Stomach (tissue), 9 donors: ENCODE measurements around the gene OR2L2. TPM values are rescaled to one million over a fixed set of nuclear protein-coding genes. Genes with fewer than 3 reads are reported as not detected.
"Not testable (repeated sequence)": the region's sequence is repeated elsewhere in the genome, so short reads cannot be mapped to it uniquely, and the experiment has no call there.

Source experiments
- DNase-seq, 2 donors: peaks; one replicate each; pipeline versions ENCODE4 v3.0.0 to v3.0.0-alpha.2; 2013 to 2019
- H3K27ac ChIP-seq, 5 donors: fragments of 200-600 bp in 4 of 5; sonication (generic) in 4 of 5; one replicate each; pipeline ENCODE4 v1.5.1; 2013 to 2019; ENCODE audit warnings: mild to moderate bottlenecking in 1 of 5, moderate library complexity in 1 of 5
- H3K27me3 ChIP-seq, 3 donors: fragments of 200-600 bp; sonication (generic); one replicate each; pipeline ENCODE4 v1.5.1; 2017 to 2019; ENCODE audit warnings: mixed run types in 1 of 3
- H3K36me3 ChIP-seq, 4 donors: fragments of 200-600 bp; sonication (generic); 1 replicate in 3 of 4; 2 replicates in 1 of 4; pipeline ENCODE4 v1.5.1; 2016 to 2019
- H3K4me1 ChIP-seq, 4 donors: fragments of 200-600 bp; sonication (generic); one replicate each; pipeline ENCODE4 v1.5.1; 2016 to 2019
- H3K4me3 ChIP-seq, 4 donors: fragments of 200-600 bp; sonication (generic) in 3 of 4; one replicate each; pipeline ENCODE4 v1.5.1; 2016 to 2019; ENCODE audit warnings: mild to moderate bottlenecking in 1 of 4
- H3K9me3 ChIP-seq, 4 donors: fragments of 200-600 bp; sonication (generic); one replicate each; pipeline ENCODE4 v1.5.1; 2016 to 2019
- CTCF ChIP-seq, 7 experiments: fragments of 450-650 bp in 4 of 7; fragments of 200-600 bp in 3 of 7; sonication (generic) in 3 of 7; IDR thresholded peaks; one replicate each; pipeline ENCODE4 v1.5.1; 2016 to 2019; ENCODE audit warnings: antibody characterized with exemption in 7 of 7, control low read depth in 2 of 7, mild to moderate bottlenecking in 1 of 7
- EP300 ChIP-seq: sonication (generic); formaldehyde crosslinking; IDR thresholded peaks from one replicate; pipeline ENCODE4 v1.6.1; 2017; ENCODE audit warnings: antibody characterized with exemption
- POLR2A ChIP-seq, 4 donors: fragments of 450-650 bp; IDR thresholded peaks; one replicate each; pipeline ENCODE4 v1.6.1; 2016; ENCODE audit warnings: antibody characterized with exemption in 4 of 4, control low read depth in 2 of 4, mild to moderate bottlenecking in 1 of 4, moderate library complexity in 1 of 4
- POLR2AphosphoS5 ChIP-seq, 3 donors: sonication (generic); formaldehyde crosslinking; IDR thresholded peaks; one replicate each; pipeline ENCODE4 v1.6.1; 2016; ENCODE audit warnings: antibody characterized with exemption in 3 of 3
- WGBS, 5 donors: extraction: QIAGEN DNeasy Blood & Tissue Kit in 3 of 5; methylation state at CpG; one replicate each; pipeline versions ENCODE4 v1.1.5 to v1.1.7; 2013 to 2018; 5-methylcytosine and 5-hydroxymethylcytosine counted together
- intact Hi-C: fragments of 100-400 bp; cut with DNase I; formaldehyde crosslinking; loops from one replicate; pipeline ENCODE4 v1.15.1; 2023; ENCODE audit warnings: low total_unique reads
- polyA plus RNA-seq, 3 donors: library from polyadenylated mRNA; stranded (reverse); fragments of 200-250 nt; gene quantifications; one replicate each; pipeline ENCODE4 v1.2.3, GENCODE V29; 2013
- small RNA-seq, 4 donors: library from RNA; depleted of rRNA; stranded (forward); fragments of <200 nt; gene quantifications; one replicate each; pipeline ENCODE3, GENCODE V24; 2016
- total RNA-seq, 5 donors: library from RNA; depleted of rRNA; stranded (reverse); fragments of >200 nt; gene quantifications; one replicate each; pipeline versions ENCODE4 v1.1.0 to v1.2.3, GENCODE V29; 2014 to 2016
- donor health status: healthy with polysubstance abuse.
- donor health status: Bipolar disorder and iron deficiency.
- donor health status: healthy.

The OR2L2 gene
- total and polyA plus RNA-seq, 8 donors, result not detected

DNA sequence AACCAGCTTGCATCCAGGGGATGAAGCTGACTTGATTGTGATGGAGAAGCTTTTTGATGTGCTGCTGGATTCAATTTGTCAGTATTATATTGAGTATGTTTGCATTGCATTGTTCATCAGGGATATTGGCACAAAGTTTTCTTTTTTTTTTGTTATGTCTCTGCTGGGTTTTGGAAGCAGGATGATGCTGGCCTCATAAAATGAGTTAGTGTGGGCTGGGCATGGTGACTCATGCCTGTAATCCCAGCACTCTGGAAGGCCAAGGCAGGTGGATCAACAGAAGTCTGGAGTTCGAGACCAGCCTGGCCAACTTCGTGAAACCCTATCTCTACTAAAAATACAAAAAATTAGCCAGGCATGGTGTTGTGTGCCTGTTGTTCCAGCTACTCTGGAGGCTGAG is 25.4 kb downstream of the OR2L2 start:
- TF ChIP-seq POLR2AphosphoS5 (IDR thresholded peaks at IDR 0.05) (no peak), CTCF (IDR thresholded peaks at IDR 0.05) (no peak), POLR2A (IDR thresholded peaks at IDR 0.05) (no peak), EP300 (no peak)
- WGBS, 5 donors, result 62 to 78% (median 69%) methylated on average over 2 of the region's 2 CpGs
- DNase-seq, result no peak
- H3K4me3 ChIP-seq, result no peak overlapping the region
- no peaks in the 10 kb centered on the region for H3K4me1 ChIP-seq
- no peaks in the 10 kb centered on the region for H3K27me3 ChIP-seq
- H3K27ac ChIP-seq, result no peak overlapping the region
- intact Hi-C loops, result no loop called here
- no peaks in the 10 kb centered on the region for H3K36me3 ChIP-seq
- H3K9me3 ChIP-seq, result peaks cover 2 to 28% (median 13%) of the 10 kb centered on the region in 4 donors

DNA sequence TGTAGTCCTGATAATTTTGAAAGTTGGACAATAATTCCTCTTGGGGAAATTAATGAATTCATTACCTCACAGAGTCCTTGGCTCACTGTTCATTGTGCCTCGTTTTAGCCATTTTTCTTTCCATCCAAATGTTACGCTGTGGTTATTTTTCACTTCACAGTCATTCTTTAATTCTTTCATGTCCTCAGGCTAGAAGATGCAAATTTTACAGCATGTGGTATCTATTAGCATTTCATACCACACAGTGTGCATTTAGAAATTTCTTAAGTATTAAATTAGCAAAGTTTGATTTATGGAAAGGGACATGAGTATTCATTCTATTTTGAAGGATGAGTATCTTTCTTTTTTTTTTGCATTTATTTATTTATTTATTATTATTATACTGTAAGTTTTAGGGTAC is 35.2 kb downstream of the OR2L2 start:
- H3K9me3 ChIP-seq, result peaks cover 0 to 16% (median 6%) of the 10 kb centered on the region in 4 donors
- intact Hi-C loops, result no loop called here
- WGBS, 5 donors, result 63 to 80% (median 77%) methylated on average over 2 of the region's 2 CpGs
- no peak for DNase-seq
- H3K27me3 ChIP-seq, result no peaks in the 10 kb centered on the region
- no peak overlapping the region for H3K4me3 ChIP-seq
- H3K36me3 ChIP-seq, result no peaks in the 10 kb centered on the region
- no peaks in the 10 kb centered on the region for H3K4me1 ChIP-seq
- H3K27ac ChIP-seq, result no peak overlapping the region
- TF ChIP-seq POLR2AphosphoS5 (IDR thresholded peaks at IDR 0.05) (no peak), CTCF (IDR thresholded peaks at IDR 0.05) (no peak), POLR2A (IDR thresholded peaks at IDR 0.05) (no peak), EP300 (no peak)

- peaks cover 0 to 16% (median 6%) of the 10 kb centered on the region in 4 donors for H3K9me3 ChIP-seq
- H3K4me1 ChIP-seq, result no peaks in the 10 kb centered on the region
- H3K27ac ChIP-seq, result no peak overlapping the region
- DNase-seq, result no peak
- no peak overlapping the region for H3K4me3 ChIP-seq
- WGBS, 5 donors, result 83 to 99% (median 97%) methylated on average over 2 to 3 of the region's 3 CpGs
- no peaks in the 10 kb centered on the region for H3K36me3 ChIP-seq
- intact Hi-C loops, result no loop called here
- TF ChIP-seq POLR2A (IDR thresholded peaks at IDR 0.05) (no peak), CTCF (IDR thresholded peaks at IDR 0.05) (no peak), EP300 (no peak), POLR2AphosphoS5 (IDR thresholded peaks at IDR 0.05) (no peak)
- no peaks in the 10 kb centered on the region for H3K27me3 ChIP-seq
Observed at GRCh38 chr1:248065604-248066003, 35.7 kb downstream of the OR2L2 start.

DNA sequence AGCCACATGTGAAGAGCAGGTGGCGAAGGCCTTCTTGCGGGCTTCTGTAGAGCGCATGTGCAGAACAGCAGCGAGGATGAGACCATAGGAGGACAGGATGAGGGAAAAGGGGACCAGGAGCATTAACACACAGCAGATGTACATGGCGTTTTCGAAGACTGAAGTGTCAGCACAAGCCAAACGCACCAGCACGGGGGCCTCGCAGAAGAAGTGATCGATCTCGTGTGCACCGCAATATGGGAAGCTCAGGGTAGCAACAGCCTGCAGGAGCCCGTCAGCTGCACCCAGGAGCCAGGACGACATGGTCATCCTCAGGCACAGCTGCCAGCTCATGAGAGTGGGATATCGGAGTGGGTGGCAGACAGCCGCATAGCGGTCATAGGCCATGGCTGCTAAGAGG is 54.0 kb downstream of the OR2L2 start:
- H3K4me3 ChIP-seq, DNase-seq, H3K36me3 ChIP-seq, H3K9me3 ChIP-seq, H3K4me1 ChIP-seq, H3K27me3 ChIP-seq, H3K27ac ChIP-seq, intact Hi-C loops: not testable (repeated sequence)
- WGBS, 5 donors, result 70 to 93% (median 83%) methylated on average over 2 to 12 of the region's 17 CpGs

Small RNA genes within 50 kb of the gene (small RNA-seq; reads per million reads assigned to genes)
- 0 reads per million in 4 donors for gene RF00019

Other genes starting within 250 kb of the OR2L2 start
- not detected for gene OR14A16, start 206.0 kb upstream of the OR2L2 start, total RNA-seq
- not detected for gene OR14A16, start 206.0 kb upstream of the OR2L2 start, polyA plus RNA-seq
- not detected for gene OR11L1, start 188.2 kb upstream of the OR2L2 start, total RNA-seq
- not detected for gene OR11L1, start 188.2 kb upstream of the OR2L2 start, polyA plus RNA-seq
- gene TRIM58, start 172.9 kb upstream of the OR2L2 start, total RNA-seq, result 1 to 10 TPM in 2 of 5 donors, under 1 TPM in 1, not detected in 2; under 0.01 to 2.0 (median 1.2) TPM
- gene TRIM58, start 172.9 kb upstream of the OR2L2 start, polyA plus RNA-seq, result under 1 TPM in 2 of 3 donors, not detected in 1; 0.10 to 0.19 TPM
- under 1 TPM in 1 of 5 donors, not detected in 4; 0.92 TPM for gene OR2W3, start 134.5 kb upstream of the OR2L2 start, total RNA-seq
- under 1 TPM in 1 of 3 donors, not detected in 2; 0.13 TPM for gene OR2W3, start 134.5 kb upstream of the OR2L2 start, polyA plus RNA-seq
- gene OR2T8, start 109.8 kb upstream of the OR2L2 start, total RNA-seq, result not detected
- gene OR2T8, start 109.8 kb upstream of the OR2L2 start, polyA plus RNA-seq, result not detected
- gene OR2AJ1, start 105.2 kb upstream of the OR2L2 start, total RNA-seq, result 10 to 100 TPM in 1 of 5 donors, not detected in 4; 10.5 TPM
- gene OR2AJ1, start 105.2 kb upstream of the OR2L2 start, polyA plus RNA-seq, result not detected
- gene OR2L8, start 81.2 kb upstream of the OR2L2 start, total RNA-seq, result not detected
- not detected for gene OR2L8, start 81.2 kb upstream of the OR2L2 start, polyA plus RNA-seq
- gene OR2AK2, start 64.8 kb upstream of the OR2L2 start, total RNA-seq, result not detected
- gene OR2AK2, start 64.8 kb upstream of the OR2L2 start, polyA plus RNA-seq, result not detected
- not detected for gene OR2L5, start 16.4 kb upstream of the OR2L2 start, total RNA-seq
- gene OR2L5, start 16.4 kb upstream of the OR2L2 start, polyA plus RNA-seq, result not detected
- not detected for gene OR2L3, start 16.8 kb downstream of the OR2L2 start, total RNA-seq
- gene OR2L3, start 16.8 kb downstream of the OR2L2 start, polyA plus RNA-seq, result not detected
- gene OR2L13, start 65.1 kb downstream of the OR2L2 start, total RNA-seq, result under 1 TPM in 1 of 5 donors, not detected in 4; 0.37 TPM
- not detected for gene OR2L13, start 65.1 kb downstream of the OR2L2 start, polyA plus RNA-seq
- gene OR2M5, start 115.1 kb downstream of the OR2L2 start, total RNA-seq, result not detected
- not detected for gene OR2M5, start 115.1 kb downstream of the OR2L2 start, polyA plus RNA-seq
- gene OR2M2, start 144.8 kb downstream of the OR2L2 start, total RNA-seq, result not detected
- not detected for gene OR2M2, start 144.8 kb downstream of the OR2L2 start, polyA plus RNA-seq
- under 1 TPM in 1 of 5 donors, not detected in 4; 0.45 TPM for gene OR2M3, start 167.2 kb downstream of the OR2L2 start, total RNA-seq
- not detected for gene OR2M3, start 167.2 kb downstream of the OR2L2 start, polyA plus RNA-seq
- gene OR2M4, start 201.3 kb downstream of the OR2L2 start, total RNA-seq, result not detected
- gene OR2M4, start 201.3 kb downstream of the OR2L2 start, polyA plus RNA-seq, result not detected
- gene OR2T33, start 247.9 kb downstream of the OR2L2 start, total RNA-seq, result not detected
- not detected for gene OR2T33, start 247.9 kb downstream of the OR2L2 start, polyA plus RNA-seq